NCI-H187 treated with DMSO at 0.1 percent for 48 hours (cell line): ENCODE measurements around the gene RPS5.
"Not testable (repeated sequence)": the region's sequence is repeated elsewhere in the genome, so short reads cannot be mapped to it uniquely, and the experiment has no call there.

Source experiments
- DNase-seq: peaks from one replicate; lab custom pipeline; 2025; lab: John Stamatoyannopoulos, UW

The RPS5 gene

DNA sequence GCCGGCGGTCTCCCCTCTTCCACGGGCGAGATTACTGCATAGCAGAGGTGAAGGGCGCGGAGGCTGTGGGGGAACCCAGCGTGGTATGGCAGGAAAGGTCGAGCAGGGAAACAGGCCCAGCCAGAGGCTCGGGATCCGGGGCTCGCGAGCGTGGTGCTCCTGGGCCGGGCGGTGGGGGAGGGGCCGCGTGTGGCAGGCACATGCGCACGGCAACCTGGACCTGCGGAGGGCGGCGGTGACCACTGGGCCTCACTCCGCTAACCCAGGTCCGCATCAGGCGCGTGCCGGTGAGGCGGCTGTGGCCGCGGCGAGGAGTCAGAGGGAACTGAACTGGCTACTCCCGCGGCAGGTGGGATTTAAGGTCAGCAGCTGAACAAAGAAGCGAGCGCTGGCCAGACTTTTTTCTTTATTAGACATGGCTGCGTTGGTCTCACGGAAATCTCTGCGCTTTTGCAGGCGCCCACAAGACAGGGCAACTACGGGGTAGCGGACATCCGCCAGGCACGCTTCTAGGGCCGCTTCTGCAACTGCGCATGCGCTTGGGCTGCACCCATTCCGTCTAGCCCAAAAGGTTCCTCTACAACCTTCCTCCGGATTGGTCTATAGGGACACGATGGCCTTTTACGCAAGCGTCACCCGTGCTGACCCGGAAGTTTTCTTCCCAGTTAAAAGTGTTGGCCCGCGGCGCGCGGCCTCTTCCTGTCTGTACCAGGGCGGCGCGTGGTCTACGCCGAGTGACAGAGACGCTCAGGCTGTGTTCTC, at the start of gene RPS5:
RPS5 (plus strand) TSS at position 694 of the 762 bp plus-strand sequence. CDS start 869 bp downstream, outside the sequence.
- peak; percentile 96 for DNase-seq

DNA sequence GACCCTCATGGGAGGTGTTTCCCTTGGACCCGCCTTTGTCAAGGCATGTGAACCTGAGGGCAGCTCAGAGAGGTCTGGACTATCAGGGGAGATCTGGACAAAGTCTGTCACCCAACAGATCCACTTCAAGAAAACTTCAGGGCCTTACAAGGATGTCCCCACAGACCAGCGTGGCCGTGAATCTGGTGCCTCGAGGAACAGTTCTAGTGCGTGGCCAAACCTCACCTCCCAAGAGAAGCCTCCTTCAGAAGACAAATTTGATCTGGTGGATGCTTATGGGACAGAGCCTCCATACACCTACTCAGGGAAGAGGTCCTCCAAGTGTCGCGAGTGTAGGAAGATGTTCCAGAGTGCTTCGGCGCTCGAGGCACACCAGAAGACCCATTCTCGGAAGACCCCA, 48.7 kb upstream of the RPS5 start:
- no peak for DNase-seq

GRCh38 chr19:58338825-58339558, 48.1 kb upstream of the RPS5 start:
- no peak for DNase-seq

GRCh38 chr19:58345558-58345957, 41.5 kb upstream of the RPS5 start:
- no peak for DNase-seq

DNA sequence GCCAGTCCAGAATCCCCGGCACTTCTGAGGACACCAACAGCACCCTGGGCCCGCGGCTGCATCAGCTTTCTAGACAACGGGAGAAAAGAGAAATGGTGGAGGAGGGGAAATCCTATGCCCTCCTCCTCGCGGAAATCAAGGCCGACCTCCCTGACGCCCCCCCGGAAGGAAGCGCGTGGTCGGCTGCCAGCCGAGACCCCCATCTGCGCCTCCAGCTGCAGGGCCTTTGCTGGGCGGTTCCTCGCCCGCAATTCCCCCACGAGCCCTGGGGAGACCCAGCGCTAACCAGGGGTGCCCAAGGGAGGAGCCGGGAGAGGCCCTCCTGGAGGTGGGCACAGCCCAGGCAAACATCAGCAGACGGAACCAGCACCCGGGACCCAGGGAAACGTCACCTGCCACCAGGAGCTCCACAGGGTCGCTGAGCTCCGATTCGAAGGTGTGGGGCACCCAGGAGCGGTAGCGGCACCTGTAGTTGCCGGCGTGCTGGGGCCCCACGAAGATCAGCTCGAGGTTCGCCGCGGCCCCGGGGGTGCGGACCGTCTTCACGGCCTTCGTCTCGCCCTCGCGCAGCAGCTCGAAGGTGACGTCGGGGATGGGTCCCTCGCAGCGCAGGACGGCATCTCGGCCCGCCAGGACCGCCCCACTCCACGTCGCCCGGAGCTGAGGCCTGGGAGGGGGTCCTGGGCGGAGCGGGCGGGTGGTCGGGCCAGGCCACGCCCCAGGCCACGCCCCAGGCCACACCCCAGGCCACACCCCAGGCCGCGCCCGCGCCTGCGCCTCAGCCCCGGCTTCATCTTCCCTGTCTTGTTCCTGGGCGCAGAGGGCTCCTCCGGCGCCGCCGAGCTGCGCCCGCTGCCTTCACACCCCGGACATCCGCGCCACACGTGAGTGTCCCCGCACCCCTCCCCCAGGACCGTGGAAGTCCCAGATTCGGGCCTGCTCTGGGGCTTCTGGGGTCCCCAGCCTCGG, 39.8 kb upstream of the RPS5 start:
- DNase-seq, result no peak

DNA sequence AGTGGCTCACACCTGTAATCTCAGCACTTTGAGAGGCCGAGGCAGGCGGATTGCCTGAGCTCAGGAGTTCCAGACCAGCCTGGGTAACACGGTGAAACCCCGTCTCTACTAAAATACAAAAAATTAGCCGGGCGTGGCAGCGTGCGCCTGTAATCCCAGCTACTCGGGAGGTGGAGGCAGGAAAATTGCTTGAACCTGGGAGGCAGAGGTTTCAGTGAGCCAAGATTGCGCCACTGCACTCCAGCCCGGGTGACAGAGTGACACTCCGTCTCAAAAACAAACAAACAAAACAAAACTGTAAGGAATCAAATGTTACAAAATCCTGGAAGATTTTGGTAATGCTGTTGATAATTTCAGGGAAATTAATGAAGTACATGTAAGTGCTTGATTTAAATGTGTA, 39.0 kb upstream of the RPS5 start:
- DNase-seq, result not testable (repeated sequence)

DNA sequence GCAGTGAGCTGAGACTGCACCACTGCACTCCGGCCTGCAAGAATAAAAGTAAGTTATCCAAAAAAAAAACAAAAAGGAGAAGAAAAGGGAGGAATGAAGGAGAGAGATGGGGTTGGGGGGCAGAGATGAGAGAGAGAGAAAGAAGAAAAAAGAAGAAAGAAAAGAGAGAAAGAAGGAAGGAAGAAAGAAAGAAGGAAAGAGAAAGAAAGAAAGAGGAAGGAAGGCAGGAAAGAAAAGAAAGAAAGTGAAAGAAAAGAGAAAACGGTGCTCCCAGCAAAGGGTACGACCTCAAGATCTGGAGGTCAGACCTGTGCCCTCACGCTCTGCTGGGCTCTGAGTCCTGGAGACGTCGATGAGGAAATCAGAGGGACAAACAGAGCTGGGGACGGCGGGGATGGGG, 37.5 kb upstream of the RPS5 start:
- DNase-seq, result no peak

DNA sequence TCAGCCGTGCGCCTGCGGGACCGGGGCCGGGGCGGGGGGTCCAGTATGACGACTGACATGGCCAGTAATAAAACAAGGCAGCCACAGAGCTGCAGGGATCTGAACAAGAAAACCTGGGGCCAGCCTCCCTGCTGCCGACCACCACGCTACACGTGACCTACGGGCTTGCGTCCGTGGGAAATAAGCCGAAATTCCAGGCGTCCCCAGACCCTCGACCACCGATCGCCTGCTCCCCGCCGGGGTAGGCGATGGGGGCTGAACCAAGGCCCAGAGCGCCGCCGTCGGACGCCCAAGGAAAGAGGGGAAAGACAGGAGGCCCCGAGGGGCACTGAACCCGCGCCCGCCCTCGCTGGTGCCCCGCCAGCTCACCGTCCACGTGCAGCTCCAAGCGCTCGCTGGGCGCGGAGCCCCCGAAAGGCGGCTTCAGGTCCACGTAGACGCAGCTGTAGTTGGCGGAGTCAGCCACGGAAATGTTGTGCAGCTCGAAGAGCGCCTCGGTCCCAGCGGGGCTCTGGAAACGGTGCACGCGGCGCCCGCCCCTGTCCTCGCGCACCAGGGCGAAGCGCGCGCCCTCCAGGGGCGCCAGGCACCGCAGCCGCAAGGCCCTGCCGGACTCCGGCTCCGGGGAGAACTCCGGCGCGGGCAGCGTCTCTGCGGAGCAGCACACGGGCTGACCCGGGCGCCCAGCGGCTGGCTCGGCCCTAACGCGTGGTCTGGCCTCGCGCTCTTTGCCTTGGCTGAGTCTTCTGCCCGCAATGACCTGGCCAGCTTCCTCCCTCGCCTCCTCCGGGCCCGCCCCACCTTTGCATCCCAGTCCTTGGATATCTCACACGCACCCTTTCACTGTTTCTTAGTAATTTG, 36.8 kb upstream of the RPS5 start:
- DNase-seq, result no peak

GRCh38 chr19:58350871-58351557, 36.1 kb upstream of the RPS5 start:
- no peak for DNase-seq

- DNase-seq, result no peak
Observed at GRCh38 chr19:58351558-58351878, 35.6 kb upstream of the RPS5 start.

GRCh38 chr19:58351990-58352755, 34.9 kb upstream of the RPS5 start:
- no peak for DNase-seq

DNA sequence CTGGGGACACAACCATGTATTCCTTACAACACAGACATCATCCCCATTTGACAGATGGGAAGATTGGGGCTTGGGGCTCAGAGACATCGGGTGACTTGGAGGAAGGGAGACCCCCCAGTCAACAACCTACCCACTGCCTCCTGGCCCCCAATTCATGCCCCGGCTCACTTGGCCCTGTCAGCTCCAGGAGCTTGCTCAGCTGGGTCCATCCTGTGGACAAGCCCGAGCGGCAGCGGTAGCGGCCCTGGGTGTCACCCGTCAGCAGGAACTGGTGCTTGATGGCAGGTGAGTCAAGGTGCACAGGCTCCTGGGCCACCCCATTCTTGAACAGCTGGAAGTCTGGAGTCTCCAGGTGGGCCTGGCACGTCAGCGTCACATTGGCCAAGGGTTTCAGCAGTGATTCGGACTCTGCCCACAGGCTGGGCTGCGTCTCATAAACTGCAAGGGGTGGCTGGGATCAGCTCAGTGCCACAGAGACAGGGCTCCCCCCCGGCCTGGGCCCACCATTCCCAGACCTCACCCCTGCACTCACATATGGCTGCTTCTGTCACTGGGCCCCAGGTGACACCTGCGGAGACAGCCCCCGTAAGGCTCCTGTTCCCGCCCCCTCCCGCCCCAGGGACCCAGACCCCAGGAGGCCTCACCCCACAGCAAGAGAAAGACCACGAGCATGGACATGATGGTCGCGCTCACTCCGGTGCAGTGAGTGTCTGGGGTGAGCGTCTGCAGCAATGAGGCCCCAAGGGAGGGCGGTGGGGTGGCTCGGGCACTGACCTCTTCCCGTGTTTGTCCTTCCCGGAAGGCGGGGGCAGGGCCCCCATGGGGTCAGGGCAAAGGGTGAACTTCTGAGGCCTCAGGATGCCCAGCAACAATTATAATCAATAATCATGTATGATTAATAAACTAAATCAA, 34.1 kb upstream of the RPS5 start, which contains the start of gene A1BG:
A1BG (minus strand) TSS at position 733 of the 912 bp plus-strand sequence; CDS start at position 678, 55 bp downstream.
- no peak for DNase-seq

DNA sequence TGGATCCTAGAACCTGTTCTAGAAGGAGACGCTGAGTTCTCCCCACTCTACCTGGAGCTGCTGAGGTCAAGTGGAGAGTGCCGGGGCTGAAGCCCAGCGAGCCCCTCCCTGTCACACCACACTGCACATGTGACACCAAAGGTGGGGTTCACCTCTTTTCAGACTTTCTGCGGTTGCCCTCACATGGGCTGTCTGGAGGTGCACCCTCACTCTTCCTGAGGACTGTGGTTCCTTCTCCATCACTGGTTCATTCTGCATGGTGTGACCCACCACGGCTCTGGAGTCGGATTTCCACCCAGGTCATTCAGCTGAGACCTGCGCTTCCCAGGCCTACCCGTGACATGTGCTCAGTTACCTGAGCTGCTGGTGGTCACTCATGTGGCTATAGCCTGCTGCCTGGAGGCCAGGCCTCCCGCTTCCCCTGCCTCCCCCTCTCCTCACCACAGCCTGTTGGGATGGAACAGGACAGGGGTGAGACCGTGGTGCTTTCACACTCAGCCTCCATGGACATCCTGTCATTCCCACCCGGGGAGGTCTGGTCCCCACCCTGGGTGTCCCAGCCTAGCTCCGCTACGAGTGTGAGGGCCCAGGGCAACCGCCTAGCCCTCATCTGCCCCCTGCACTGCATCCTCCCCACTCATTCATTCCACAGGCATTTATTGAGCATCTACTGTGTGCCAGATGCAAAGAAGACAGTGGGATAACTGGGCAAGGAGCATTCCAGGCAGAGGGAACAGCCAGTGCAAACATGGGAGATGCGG, 33.2 kb upstream of the RPS5 start:
- DNase-seq, result no peak

- DNase-seq, result no peak
Observed at GRCh38 chr19:58354478-58355030, 32.5 kb upstream of the RPS5 start.

GRCh38 chr19:58355215-58355796, 31.8 kb upstream of the RPS5 start:
- no peak for DNase-seq

GRCh38 chr19:58355908-58356765, 30.9 kb upstream of the RPS5 start:
- no peak for DNase-seq
